ENCODE results near the gene GGCT.
"Not testable (repeated sequence)": the region's sequence is repeated elsewhere in the genome, so short reads cannot be mapped to it uniquely, and the experiment has no call there.

DNA sequence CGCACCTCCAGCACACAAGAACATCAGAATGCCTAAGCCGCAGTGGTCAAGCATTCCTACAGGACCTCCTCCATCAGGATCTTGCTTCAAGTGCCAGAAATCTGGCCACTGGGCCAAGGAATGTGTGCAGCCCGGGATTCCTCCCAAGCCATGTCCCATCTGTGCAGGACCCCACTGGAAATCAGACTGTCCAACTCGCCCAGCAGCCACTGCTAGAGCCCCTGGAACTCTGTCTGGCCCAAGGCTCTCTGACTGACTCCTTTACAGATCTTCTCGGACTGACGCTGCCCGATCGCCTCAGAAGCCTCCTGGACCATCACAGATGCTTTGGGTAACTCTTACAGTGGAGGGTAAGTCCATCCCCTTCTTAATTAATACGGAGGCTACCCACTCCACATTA is 23.2 kb downstream of the GGCT start:
- not testable (repeated sequence) for TF ChIP-seq POLR2A (IDR thresholded peaks at IDR 0.05)
- TF ChIP-seq, protein P1, sequence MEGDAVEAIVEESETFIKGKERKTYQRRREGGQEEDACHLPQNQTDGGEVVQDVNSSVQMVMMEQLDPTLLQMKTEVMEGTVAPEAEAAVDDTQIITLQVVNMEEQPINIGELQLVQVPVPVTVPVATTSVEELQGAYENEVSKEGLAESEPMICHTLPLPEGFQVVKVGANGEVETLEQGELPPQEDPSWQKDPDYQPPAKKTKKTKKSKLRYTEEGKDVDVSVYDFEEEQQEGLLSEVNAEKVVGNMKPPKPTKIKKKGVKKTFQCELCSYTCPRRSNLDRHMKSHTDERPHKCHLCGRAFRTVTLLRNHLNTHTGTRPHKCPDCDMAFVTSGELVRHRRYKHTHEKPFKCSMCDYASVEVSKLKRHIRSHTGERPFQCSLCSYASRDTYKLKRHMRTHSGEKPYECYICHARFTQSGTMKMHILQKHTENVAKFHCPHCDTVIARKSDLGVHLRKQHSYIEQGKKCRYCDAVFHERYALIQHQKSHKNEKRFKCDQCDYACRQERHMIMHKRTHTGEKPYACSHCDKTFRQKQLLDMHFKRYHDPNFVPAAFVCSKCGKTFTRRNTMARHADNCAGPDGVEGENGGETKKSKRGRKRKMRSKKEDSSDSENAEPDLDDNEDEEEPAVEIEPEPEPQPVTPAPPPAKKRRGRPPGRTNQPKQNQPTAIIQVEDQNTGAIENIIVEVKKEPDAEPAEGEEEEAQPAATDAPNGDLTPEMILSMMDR (IDR thresholded peaks at IDR 0.05) = not testable (repeated sequence)

Data from adrenal gland (tissue), 5 donors.